ENCODE results near the gene EFCAB9.
"Not testable (repeated sequence)": the region's sequence is repeated elsewhere in the genome, so short reads cannot be mapped to it uniquely, and the experiment has no call there.

The EFCAB9 gene

DNA sequence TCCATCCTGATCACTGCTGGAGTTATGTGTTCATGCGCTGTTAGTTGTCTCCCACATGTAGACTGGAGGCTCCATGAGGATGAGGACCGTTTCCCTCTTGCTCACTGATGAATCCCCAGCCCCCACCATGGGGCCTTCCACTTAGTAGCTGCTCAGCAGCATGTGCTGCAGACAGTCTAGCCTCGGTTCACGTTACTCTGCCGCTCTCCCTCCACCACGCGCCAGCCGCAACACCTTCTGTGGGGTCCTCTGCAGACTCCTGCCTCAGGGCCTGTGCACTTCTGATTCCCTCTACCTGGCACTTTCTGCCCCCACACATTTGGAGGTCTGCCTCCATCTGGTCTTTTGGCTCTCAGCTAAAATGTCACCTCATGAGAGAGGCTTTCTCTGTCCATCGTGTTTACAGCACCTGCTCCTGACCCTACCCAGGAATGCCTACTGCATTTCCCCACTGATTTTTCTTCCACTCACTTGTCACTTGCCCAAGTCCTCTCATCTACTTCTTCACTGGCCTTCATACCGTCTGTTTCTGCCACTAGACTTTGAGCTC, 42.2 kb upstream of the EFCAB9 start:
- H3K4me3 ChIP-seq (ENCODE audit: low read length), result no peak overlapping the region
- H3K27ac ChIP-seq (ENCODE audit: low read length), result no peak overlapping the region
- no peaks in the 10 kb centered on the region for H3K9me3 ChIP-seq (ENCODE audit: insufficient read depth, low read depth, low read length)
- peaks cover 11% of the 10 kb centered on the region for H3K36me3 ChIP-seq (ENCODE audit: insufficient read depth, low read depth, low read length)
- H3K9ac ChIP-seq (ENCODE audit: low read depth, low read length), result no peak overlapping the region
- H3K27me3 ChIP-seq (ENCODE audit: insufficient read depth, low read length), result no peaks in the 10 kb centered on the region
- H3K4me1 ChIP-seq (ENCODE audit: insufficient read depth, low read length), result no peaks in the 10 kb centered on the region

DNA sequence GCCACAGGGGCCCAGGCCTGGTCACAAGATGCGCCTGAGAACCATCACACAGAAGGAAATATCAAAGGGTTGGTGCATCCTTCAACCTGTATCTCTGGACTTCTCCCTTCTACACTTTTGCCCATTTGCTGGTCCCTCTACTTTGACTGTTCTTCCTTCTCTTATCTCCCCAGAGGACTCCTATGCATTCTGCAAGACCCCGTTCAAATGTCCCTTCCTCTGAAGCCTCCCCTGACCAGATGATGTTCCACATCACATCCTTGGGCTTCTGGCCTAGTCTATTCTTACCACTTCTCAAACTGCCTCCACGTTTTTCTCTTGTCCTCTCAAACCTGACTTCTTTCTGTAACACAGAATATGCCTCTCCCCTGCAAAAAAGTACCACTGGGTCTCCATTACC, 40.3 kb upstream of the EFCAB9 start:
- Histone ChIP-seq H3K27me3 (ENCODE audit: insufficient read depth, low read length) (no peaks in the 10 kb centered on the region), H3K9me3 (ENCODE audit: insufficient read depth, low read depth, low read length) (no peaks in the 10 kb centered on the region), H3K4me1 (ENCODE audit: insufficient read depth, low read length) (no peaks in the 10 kb centered on the region), H3K36me3 (ENCODE audit: insufficient read depth, low read depth, low read length) (peaks cover 11% of the 10 kb centered on the region), H3K27ac (ENCODE audit: low read length) (no peak overlapping the region), H3K4me3 (ENCODE audit: low read length) (no peak overlapping the region), H3K9ac (ENCODE audit: low read depth, low read length) (no peak overlapping the region)

DNA sequence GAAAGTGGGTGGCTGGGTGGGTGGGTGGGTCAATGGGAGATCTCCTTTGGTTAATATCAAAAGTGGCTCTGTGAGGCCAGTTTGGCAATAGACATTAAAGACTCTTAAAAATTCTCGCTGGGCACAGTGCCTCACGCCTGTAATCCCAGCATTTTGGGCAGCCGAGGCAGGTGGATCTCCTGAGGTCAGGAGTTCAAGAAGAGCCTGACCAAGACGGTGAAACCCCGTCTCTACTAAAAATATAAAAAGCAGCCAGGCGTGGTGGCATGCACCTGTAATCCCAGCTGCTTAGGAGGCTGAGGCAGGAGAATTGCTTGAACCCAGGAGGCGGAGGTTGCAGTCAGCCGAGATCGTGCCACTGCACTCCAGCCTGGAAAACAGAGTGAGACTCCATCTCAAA, 38.9 kb upstream of the EFCAB9 start:
- H3K36me3 ChIP-seq (ENCODE audit: insufficient read depth, low read depth, low read length), result peaks cover 11% of the 10 kb centered on the region
- not testable (repeated sequence) for H3K4me3 ChIP-seq (ENCODE audit: low read length); H3K4me1 ChIP-seq (ENCODE audit: insufficient read depth, low read length); H3K9ac ChIP-seq (ENCODE audit: low read depth, low read length); H3K27me3 ChIP-seq (ENCODE audit: insufficient read depth, low read length); H3K9me3 ChIP-seq (ENCODE audit: insufficient read depth, low read depth, low read length); H3K27ac ChIP-seq (ENCODE audit: low read length)

DNA sequence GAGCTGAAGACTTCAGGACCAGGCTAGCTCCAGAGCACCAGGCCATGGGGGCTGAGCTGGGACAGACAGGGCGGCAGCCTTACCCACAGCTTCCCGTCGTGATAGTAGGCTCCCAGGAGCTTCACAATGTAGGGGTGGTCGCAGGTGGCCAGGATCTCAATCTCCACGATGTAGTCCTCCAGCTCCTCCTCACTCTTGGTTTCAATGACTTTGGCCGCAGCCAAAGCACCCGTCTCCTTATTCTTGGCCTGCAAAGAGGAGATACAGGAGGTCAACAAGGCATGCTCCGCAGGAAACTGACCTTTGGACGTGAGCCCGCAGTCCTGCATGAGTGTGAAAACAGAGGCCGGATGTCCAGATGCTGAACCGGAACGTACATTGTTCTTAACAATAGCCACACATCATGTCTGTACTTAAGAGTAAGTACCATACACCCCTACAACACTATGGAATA, 37.4 kb upstream of the EFCAB9 start:
- peaks cover 11% of the 10 kb centered on the region for H3K36me3 ChIP-seq (ENCODE audit: insufficient read depth, low read depth, low read length)
- no peaks in the 10 kb centered on the region for H3K9me3 ChIP-seq (ENCODE audit: insufficient read depth, low read depth, low read length)
- H3K4me1 ChIP-seq (ENCODE audit: insufficient read depth, low read length), result no peaks in the 10 kb centered on the region
- H3K27me3 ChIP-seq (ENCODE audit: insufficient read depth, low read length), result no peaks in the 10 kb centered on the region
- H3K27ac ChIP-seq (ENCODE audit: low read length), result no peak overlapping the region
- H3K4me3 ChIP-seq (ENCODE audit: low read length), result no peak overlapping the region
- H3K9ac ChIP-seq (ENCODE audit: low read depth, low read length), result no peak overlapping the region

DNA sequence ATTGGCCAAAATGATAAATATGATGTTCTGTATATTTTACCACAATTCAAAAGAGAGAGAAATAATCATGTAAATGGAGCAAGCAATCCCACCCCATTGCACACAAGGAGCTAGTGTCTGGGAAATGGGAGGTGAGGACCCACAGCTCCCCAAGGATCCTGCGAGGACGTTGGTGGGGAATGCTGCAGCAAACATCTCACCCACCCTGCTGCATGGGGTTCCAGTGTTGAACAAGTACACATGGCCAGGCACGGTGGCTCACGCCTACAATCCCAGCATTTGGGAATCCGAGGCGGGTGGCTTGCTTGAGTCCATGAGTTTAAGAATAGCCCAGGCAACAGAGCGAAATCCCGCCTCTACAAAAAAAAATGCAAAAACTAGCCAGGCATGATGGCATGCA, 35.0 kb upstream of the EFCAB9 start:
- Histone ChIP-seq H3K4me3 (ENCODE audit: low read length) (no peak overlapping the region), H3K4me1 (ENCODE audit: insufficient read depth, low read length) (no peaks in the 10 kb centered on the region), H3K27ac (ENCODE audit: low read length) (no peak overlapping the region), H3K27me3 (ENCODE audit: insufficient read depth, low read length) (no peaks in the 10 kb centered on the region), H3K36me3 (ENCODE audit: insufficient read depth, low read depth, low read length) (peaks cover 11% of the 10 kb centered on the region), H3K9ac (ENCODE audit: low read depth, low read length) (no peak overlapping the region), H3K9me3 (ENCODE audit: insufficient read depth, low read depth, low read length) (no peaks in the 10 kb centered on the region)

DNA sequence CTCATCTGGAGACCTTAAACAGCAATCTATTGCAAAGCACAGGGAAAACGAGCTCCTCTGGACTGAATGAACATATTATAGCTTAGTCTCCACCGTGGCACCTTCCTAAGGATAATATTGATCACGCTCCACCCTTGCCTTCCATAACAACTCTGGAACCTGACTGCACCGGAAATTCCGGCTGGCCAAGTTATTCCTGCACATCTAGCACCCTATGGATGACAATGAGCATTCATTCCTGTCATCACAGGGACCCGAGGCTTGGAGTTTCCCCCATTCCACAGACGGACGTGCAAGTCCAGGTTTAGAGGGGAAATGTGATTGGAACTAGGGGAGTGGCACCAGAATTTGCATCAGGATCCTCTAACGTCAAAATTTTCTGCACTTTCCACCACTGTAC, 33.5 kb upstream of the EFCAB9 start:
- peaks cover 5% of the 10 kb centered on the region for H3K36me3 ChIP-seq (ENCODE audit: insufficient read depth, low read depth, low read length)
- no peaks in the 10 kb centered on the region for H3K4me1 ChIP-seq (ENCODE audit: insufficient read depth, low read length)
- H3K4me3 ChIP-seq (ENCODE audit: low read length), result no peak overlapping the region
- H3K9ac ChIP-seq (ENCODE audit: low read depth, low read length), result no peak overlapping the region
- H3K9me3 ChIP-seq (ENCODE audit: insufficient read depth, low read depth, low read length), result no peaks in the 10 kb centered on the region
- no peaks in the 10 kb centered on the region for H3K27me3 ChIP-seq (ENCODE audit: insufficient read depth, low read length)
- H3K27ac ChIP-seq (ENCODE audit: low read length), result no peak overlapping the region

DNA sequence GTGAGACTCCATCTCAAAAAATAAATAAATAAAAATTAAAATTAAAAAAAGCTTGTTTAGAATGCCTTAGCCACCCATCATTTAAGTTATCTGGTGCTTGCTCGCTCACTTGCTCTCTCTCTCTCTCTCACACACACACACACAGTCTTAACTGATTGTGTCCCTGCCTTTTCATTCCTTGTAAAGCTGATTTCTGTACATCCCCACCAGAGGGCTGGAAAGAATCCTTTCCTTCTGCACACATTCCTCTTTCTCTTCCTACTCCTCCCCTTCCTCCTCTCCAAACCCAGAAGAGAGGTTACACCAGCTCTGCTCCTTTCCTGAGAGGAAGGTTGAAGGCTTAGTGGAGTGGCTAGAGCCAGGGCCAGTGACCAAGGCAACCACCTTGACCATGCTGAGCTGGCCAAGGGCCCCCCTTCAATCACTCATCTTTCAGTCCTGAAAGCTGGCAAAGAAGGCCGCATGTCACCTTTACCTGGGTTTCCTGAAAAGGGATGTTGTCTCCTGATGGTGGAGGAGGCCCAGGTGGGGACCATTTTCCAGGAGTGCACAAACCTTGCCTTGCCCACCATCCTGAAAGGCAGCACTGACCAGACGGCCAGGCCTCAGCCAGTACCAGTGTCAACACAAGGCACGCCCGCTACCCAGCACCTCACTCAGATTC, 31.5 kb upstream of the EFCAB9 start:
- Histone ChIP-seq H3K36me3 (ENCODE audit: insufficient read depth, low read depth, low read length) (no peaks in the 10 kb centered on the region), H3K9ac (ENCODE audit: low read depth, low read length) (no peak overlapping the region; the same call in 1 of the 2 replicates), H3K27ac (ENCODE audit: low read length) (no peak overlapping the region), H3K4me3 (ENCODE audit: low read length) (no peak overlapping the region), H3K9me3 (ENCODE audit: insufficient read depth, low read depth, low read length) (no peaks in the 10 kb centered on the region), H3K27me3 (ENCODE audit: insufficient read depth, low read length) (no peaks in the 10 kb centered on the region), H3K4me1 (ENCODE audit: insufficient read depth, low read length) (no peaks in the 10 kb centered on the region)

DNA sequence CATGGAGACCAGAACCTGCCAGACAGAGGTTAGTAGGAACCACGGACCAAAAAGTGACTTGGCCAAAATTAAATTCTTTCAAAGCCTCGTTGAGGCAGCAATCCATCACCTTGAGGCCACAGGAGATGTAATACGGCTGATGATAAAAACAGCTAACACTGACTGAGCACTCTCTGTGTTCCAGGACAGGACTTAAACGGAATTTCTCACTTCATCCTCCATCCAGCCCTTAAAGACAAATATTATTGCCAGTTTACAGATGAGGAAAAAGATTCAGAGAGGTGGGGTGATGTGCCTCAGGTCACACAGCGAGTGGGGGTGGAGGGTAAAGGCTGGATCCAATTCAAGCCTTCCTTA, 31.0 kb upstream of the EFCAB9 start:
- Histone ChIP-seq H3K27me3 (ENCODE audit: insufficient read depth, low read length) (no peaks in the 10 kb centered on the region), H3K36me3 (ENCODE audit: insufficient read depth, low read depth, low read length) (no peaks in the 10 kb centered on the region), H3K4me1 (ENCODE audit: insufficient read depth, low read length) (no peaks in the 10 kb centered on the region), H3K9ac (ENCODE audit: low read depth, low read length) (no peak overlapping the region; the same call in 1 of the 2 replicates), H3K4me3 (ENCODE audit: low read length) (no peak overlapping the region), H3K27ac (ENCODE audit: low read length) (no peak overlapping the region), H3K9me3 (ENCODE audit: insufficient read depth, low read depth, low read length) (no peaks in the 10 kb centered on the region)

DNA sequence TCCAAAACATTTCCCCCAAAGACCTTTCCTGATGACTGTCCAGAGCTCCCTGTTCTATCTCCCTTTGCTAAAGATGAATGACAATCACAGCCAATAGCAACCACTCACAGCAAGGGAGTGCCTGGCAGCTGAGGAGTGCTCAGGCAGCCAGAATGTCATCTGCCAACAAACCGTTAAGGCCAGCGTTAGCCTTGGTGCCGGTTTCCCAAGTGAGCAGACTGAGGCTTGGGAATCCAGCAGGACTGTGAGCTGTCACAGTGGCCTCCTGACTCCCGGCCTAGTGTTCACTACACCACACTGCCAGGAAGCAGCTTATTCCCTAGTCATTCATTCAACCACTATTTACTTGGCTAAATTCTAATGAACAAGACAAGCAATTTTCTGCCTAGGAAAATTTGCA, 30.6 kb upstream of the EFCAB9 start:
- H3K27ac ChIP-seq (ENCODE audit: low read length), result no peak overlapping the region
- H3K4me3 ChIP-seq (ENCODE audit: low read length), result no peak overlapping the region
- no peaks in the 10 kb centered on the region for H3K27me3 ChIP-seq (ENCODE audit: insufficient read depth, low read length)
- no peaks in the 10 kb centered on the region for H3K36me3 ChIP-seq (ENCODE audit: insufficient read depth, low read depth, low read length)
- H3K9ac ChIP-seq (ENCODE audit: low read depth, low read length), result no peak overlapping the region
- H3K4me1 ChIP-seq (ENCODE audit: insufficient read depth, low read length), result no peaks in the 10 kb centered on the region
- H3K9me3 ChIP-seq (ENCODE audit: insufficient read depth, low read depth, low read length), result no peaks in the 10 kb centered on the region

DNA sequence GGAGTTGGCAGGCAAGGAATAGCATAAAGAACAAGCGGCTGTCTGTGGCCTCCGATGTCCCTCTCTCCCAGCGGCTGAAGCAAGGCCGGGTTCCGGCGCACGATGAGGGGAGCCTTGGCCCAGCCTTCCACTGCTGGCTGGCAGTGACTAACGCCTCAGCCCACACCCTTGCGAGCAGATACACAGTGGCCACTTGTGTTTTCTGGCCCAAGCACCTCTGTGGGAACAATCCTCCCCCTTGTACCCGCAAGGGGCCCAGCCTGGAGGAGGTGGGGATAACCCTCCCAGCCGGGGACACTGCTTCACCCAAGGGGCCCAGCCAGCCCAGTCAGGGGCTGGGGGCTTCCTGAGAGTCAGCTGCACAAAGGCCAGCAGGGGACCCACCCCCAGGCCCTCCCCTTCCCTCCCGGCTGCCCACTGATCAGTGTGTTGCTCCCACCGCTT, 29.2 kb upstream of the EFCAB9 start:
- no peaks in the 10 kb centered on the region for H3K4me1 ChIP-seq (ENCODE audit: insufficient read depth, low read length)
- no peak overlapping the region for H3K27ac ChIP-seq (ENCODE audit: low read length)
- no peak overlapping the region for H3K4me3 ChIP-seq (ENCODE audit: low read length)
- no peaks in the 10 kb centered on the region for H3K36me3 ChIP-seq (ENCODE audit: insufficient read depth, low read depth, low read length)
- no peaks in the 10 kb centered on the region for H3K9me3 ChIP-seq (ENCODE audit: insufficient read depth, low read depth, low read length)
- no peaks in the 10 kb centered on the region for H3K27me3 ChIP-seq (ENCODE audit: insufficient read depth, low read length)
- H3K9ac ChIP-seq (ENCODE audit: low read depth, low read length), result no peak overlapping the region

DNA sequence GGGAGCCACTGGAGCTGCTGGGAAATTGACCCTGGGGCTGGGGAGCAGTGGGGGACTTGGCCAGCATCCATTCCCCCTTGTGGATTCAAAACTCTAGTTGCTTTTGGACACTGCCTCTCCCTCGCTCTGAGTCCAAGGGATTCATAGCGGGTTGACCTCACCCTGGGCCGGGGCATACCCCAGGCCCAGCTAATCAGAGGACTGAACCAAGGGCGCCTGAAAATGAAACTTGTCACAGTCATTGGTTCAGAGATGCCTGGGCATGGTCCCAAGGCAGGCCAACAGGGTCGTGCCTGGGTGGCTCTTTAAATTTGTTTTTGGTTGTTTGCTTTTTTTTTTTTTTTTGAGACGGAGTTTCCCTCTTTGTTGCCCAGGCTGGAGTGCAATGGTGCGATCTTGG, 28.5 kb upstream of the EFCAB9 start:
- Histone ChIP-seq H3K9me3 (ENCODE audit: insufficient read depth, low read depth, low read length) (no peaks in the 10 kb centered on the region), H3K4me1 (ENCODE audit: insufficient read depth, low read length) (no peaks in the 10 kb centered on the region), H3K27me3 (ENCODE audit: insufficient read depth, low read length) (no peaks in the 10 kb centered on the region), H3K4me3 (ENCODE audit: low read length) (no peak overlapping the region), H3K36me3 (ENCODE audit: insufficient read depth, low read depth, low read length) (no peaks in the 10 kb centered on the region), H3K27ac (ENCODE audit: low read length) (no peak overlapping the region), H3K9ac (ENCODE audit: low read depth, low read length) (no peak overlapping the region)

DNA sequence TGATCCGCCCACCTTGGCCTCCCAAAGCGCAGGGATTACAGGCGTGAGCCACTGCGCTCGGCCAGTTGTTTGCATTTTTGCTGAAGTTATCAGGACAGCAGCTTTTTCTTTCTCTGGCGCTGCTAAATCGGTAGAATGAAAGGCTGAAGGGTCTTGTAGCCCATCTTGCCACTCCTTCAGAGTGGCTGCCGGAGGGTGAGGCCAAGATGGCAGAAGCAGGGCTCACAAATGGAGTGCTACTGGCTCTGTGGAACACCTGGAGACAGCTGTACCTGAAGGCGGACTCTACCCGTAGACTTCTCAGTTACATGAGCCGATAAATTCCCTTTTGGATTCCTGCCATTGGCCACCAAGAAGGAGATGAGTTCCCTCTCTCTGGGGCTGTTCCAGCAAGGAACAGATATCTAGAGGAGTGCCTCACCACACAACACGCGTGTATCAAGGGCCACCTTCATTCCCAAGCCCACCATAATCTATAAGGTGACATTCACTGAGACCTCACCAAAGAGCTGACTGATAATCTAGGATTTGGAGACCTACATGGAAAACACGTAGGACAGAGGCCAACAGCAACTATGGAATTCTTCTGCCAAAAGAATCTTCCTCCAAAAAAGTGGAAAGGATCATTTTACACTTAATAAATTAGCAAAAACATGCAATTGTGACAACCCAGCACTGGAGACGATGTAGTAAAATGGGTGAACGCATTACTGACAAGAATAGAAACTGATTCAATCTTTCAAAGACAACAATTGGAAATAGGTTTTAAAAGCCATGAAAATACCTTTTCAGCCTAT, 27.7 kb upstream of the EFCAB9 start:
- Histone ChIP-seq H3K27me3 (ENCODE audit: insufficient read depth, low read length) (no peaks in the 10 kb centered on the region), H3K27ac (ENCODE audit: low read length) (no peak overlapping the region), H3K9me3 (ENCODE audit: insufficient read depth, low read depth, low read length) (no peaks in the 10 kb centered on the region), H3K36me3 (ENCODE audit: insufficient read depth, low read depth, low read length) (no peaks in the 10 kb centered on the region), H3K9ac (ENCODE audit: low read depth, low read length) (no peak overlapping the region), H3K4me1 (ENCODE audit: insufficient read depth, low read length) (no peaks in the 10 kb centered on the region), H3K4me3 (ENCODE audit: low read length) (no peak overlapping the region)

Data from iPS-20b (cell line).